A673 (cell line): ENCODE measurements around the gene CAMKK2. TPM values are rescaled to one million over a fixed set of nuclear protein-coding genes. Genes with fewer than 3 reads are reported as not detected.

ENCODE experiments used
- BruUV-seq: library from RNA; stranded (reverse); fragments of 400-500 nt; replicated peaks from 2 replicates; lab custom pipeline; 2021; lab: Mats Ljungman, UMichigan
- CTCF ChIA-PET: fragments of 300-600 bp; sonication (Branson Sonifier 250); formaldehyde crosslinking; loops from one replicate; lab custom pipeline; 2022; ENCODE audit warnings: antibody characterized with exemption; lab: Charles Lee
- POLR2A ChIA-PET: fragments of 300-600 bp; sonication (Branson Sonifier 250); formaldehyde crosslinking; loops from one replicate; lab custom pipeline; 2022; ENCODE audit warnings: antibody characterized with exemption; ENCODE audit not compliant: low non-redundant PET; lab: Charles Lee
- DNase-seq: peaks from one replicate; pipeline ENCODE4 v3.0.0-alpha.2; 2015; ENCODE audit warnings: low spot score
- H3K27ac ChIP-seq: fragments of 200-600 bp; sonication (generic); 2 replicates; pipeline ENCODE4 v1.5.1; 2016; ENCODE audit warnings: mixed run types, low read depth, mild to moderate bottlenecking, mixed read lengths, antibody characterized with exemption, low read length; ENCODE audit not compliant: poor library complexity, severe bottlenecking
- H3K27me3 ChIP-seq: fragments of 200-600 bp; sonication (generic); replicated peaks from 2 replicates; pipeline ENCODE4 v1.6.1; 2017; ENCODE audit warnings: mixed run types, low read depth, mild to moderate bottlenecking, mixed read lengths, antibody characterized with exemption, low read length; ENCODE audit not compliant: insufficient read depth, poor library complexity
- H3K36me3 ChIP-seq: fragments of 200-600 bp; sonication (generic); 2 replicates; pipeline ENCODE4 v1.6.1; 2016; ENCODE audit warnings: mixed run types, mild to moderate bottlenecking, mixed read lengths, antibody characterized with exemption, low read length; ENCODE audit not compliant: insufficient read depth, poor library complexity, severe bottlenecking
- H3K4me1 ChIP-seq: fragments of 200-600 bp; sonication (generic); 2 replicates; pipeline ENCODE4 v1.6.1; 2017; ENCODE audit warnings: mixed run types, mild to moderate bottlenecking, mixed read lengths, antibody characterized with exemption, low read length; ENCODE audit not compliant: insufficient read depth, poor library complexity, severe bottlenecking
- H3K4me3 ChIP-seq: fragments of 200-600 bp; sonication (generic); 2 replicates; pipeline ENCODE4 v1.5.1; 2016; ENCODE audit warnings: low read depth, mixed run types, mild to moderate bottlenecking, mixed read lengths, low read length; ENCODE audit not compliant: poor library complexity, severe bottlenecking
- H3K9me3 ChIP-seq: fragments of 200-600 bp; sonication (generic); 2 replicates; pipeline ENCODE4 v1.6.1; 2016; ENCODE audit warnings: mixed run types, low read depth, mild to moderate bottlenecking, mixed read lengths, antibody characterized with exemption, low read length; ENCODE audit not compliant: poor library complexity, severe bottlenecking
- EZH2 ChIP-seq: fragments of 200-600 bp; sonication (generic); IDR thresholded peaks from 2 replicates; pipeline ENCODE4 v1.6.1; 2017; ENCODE audit warnings: borderline replicate concordance, low read depth, mild to moderate bottlenecking, mixed read lengths, antibody characterized with exemption, low read length; ENCODE audit not compliant: poor library complexity, severe bottlenecking
- intact Hi-C: fragments of 100-400 bp; cut with micrococcal nuclease; formaldehyde crosslinking; loops from one replicate; pipeline ENCODE4 v1.10.0; 2022; ENCODE audit not compliant: unreplicated experiment
- total RNA-seq: library from RNA; stranded (reverse); gene quantifications from 2 replicates; pipeline ENCODE4 v1.2.3, GENCODE V29; 2021
- TF ChIP-seq, protein P1 (sequence below): fragments of 300-800, 200-600 bp; sonication (generic); conservative IDR thresholded peaks from 2 replicates; pipeline ENCODE4 v1.5.1; 2017; ENCODE audit warnings: low read depth, mild to moderate bottlenecking, antibody characterized with exemption, low read length, moderate library complexity, mixed read lengths

The CAMKK2 gene
- total RNA-seq, 1 experiment from 2014 or later: 33.0 TPM

DNA sequence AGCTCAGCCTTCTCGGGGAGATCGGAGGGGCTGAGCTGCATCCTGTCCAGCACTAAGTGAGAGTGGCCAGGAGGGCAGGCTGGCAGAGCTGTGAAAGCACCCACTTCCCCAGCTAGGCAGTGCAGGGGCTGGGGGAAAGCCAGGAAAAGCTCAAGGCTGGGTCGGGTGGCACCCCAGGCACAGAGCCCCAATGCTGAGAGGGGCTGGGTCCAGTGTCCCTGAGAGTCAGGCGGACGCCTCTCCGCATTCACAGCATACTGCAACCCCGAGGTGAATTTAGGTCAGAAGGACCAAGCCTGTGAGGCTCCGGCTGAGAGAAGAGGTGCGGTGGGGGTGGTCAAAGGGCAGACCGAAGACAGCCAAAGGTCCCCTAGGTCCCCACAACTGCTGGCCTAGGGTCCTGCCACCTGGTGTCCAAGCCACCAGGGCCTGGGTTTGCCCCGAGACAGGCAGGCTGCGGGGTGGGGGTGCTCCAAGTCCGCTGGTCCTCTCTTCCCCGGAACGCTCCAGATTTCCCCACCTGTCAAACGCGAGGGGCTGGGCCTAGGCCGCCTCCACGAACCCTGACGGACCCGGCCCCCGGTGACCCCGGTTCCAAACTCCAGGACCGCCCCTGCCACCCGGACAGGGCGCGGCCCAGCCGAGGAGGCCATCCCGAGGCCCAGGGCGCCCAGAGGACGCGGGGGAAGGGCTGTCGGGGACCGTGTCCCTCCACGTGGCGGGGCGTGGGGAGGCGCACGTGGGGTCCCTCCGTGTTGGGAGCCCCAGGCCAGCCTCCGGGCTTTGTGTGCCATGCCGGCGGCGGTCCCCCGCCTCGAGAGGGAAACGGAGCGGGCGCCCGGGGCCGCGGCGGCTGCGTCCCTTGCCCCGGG lies 527 bp downstream of the CAMKK2 start:
- H3K9me3 ChIP-seq: no peaks in the 10 kb centered on the region
- intact Hi-C loops: no loop called here
- H3K4me3 ChIP-seq: peak overlapping the region; percentile 100
- H3K27ac ChIP-seq: peak overlapping the region; percentile 82
- no peaks in the 10 kb centered on the region for H3K27me3 ChIP-seq
- peaks cover 7% of the 10 kb centered on the region for H3K36me3 ChIP-seq
- ChIA-PET CTCF (no interaction called here), POLR2A (interaction anchor here (0.6 kb wide), 1 partner anchor 149 kb away, joined by 3 read pairs; no protein-coding TSS in a partner anchor)
- BruUV-seq: no TSS peak
- peaks cover 19% of the 10 kb centered on the region for H3K4me1 ChIP-seq
- TF ChIP-seq EZH2: no peak
- TF ChIP-seq, protein P1, sequence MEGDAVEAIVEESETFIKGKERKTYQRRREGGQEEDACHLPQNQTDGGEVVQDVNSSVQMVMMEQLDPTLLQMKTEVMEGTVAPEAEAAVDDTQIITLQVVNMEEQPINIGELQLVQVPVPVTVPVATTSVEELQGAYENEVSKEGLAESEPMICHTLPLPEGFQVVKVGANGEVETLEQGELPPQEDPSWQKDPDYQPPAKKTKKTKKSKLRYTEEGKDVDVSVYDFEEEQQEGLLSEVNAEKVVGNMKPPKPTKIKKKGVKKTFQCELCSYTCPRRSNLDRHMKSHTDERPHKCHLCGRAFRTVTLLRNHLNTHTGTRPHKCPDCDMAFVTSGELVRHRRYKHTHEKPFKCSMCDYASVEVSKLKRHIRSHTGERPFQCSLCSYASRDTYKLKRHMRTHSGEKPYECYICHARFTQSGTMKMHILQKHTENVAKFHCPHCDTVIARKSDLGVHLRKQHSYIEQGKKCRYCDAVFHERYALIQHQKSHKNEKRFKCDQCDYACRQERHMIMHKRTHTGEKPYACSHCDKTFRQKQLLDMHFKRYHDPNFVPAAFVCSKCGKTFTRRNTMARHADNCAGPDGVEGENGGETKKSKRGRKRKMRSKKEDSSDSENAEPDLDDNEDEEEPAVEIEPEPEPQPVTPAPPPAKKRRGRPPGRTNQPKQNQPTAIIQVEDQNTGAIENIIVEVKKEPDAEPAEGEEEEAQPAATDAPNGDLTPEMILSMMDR: no peak
- peak; percentile 16 for DNase-seq

DNA sequence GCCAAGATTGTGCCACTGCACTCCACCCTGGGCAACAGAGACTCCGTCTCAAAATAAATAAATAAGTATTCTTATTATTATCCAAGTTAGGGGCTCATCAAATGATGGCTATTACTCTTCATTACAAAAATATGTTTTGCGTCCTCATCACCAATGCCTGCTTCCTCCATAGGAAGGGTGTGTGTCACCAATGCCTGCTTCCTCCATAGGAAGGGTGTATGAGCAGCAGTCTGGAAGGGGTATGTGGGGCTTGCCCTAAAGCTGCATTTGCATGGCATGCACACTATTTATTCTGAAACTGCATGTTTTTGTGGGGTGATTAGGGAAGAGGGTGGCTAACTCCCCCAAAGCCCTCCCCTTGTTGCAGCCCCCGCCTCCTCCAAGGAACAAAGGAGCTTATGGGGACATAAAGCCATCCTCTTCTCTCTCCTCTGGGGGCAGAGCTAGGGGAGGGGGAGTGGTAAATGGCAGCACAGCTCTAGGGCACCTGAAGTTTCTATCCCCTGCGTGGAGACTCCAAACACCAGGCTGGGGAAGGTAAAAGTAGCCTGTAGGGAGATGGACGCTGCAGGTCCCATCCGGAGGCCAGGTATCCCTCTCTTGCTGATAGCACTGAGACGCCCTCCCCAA lies 1.3 kb downstream of the CAMKK2 start:
- no peaks in the 10 kb centered on the region for H3K9me3 ChIP-seq
- BruUV-seq: no TSS peak
- DNase-seq: peak; percentile 49
- ChIA-PET POLR2A (interaction anchor here (0.6 kb wide), 1 partner anchor 148 kb away, joined by 3 read pairs; no protein-coding TSS in a partner anchor), CTCF (interaction anchor here (0.6 kb wide), 1 partner anchor 18 kb away, joined by 8 read pairs; no protein-coding TSS in a partner anchor)
- H3K27ac ChIP-seq: peak overlapping the region; percentile 82
- H3K4me1 ChIP-seq: peaks cover 19% of the 10 kb centered on the region
- intact Hi-C loops: no loop called here
- peaks cover 7% of the 10 kb centered on the region for H3K36me3 ChIP-seq
- TF ChIP-seq, protein P1: no peak
- TF ChIP-seq EZH2: no peak
- H3K27me3 ChIP-seq: no peaks in the 10 kb centered on the region
- peak overlapping the region; percentile 100 for H3K4me3 ChIP-seq

DNA sequence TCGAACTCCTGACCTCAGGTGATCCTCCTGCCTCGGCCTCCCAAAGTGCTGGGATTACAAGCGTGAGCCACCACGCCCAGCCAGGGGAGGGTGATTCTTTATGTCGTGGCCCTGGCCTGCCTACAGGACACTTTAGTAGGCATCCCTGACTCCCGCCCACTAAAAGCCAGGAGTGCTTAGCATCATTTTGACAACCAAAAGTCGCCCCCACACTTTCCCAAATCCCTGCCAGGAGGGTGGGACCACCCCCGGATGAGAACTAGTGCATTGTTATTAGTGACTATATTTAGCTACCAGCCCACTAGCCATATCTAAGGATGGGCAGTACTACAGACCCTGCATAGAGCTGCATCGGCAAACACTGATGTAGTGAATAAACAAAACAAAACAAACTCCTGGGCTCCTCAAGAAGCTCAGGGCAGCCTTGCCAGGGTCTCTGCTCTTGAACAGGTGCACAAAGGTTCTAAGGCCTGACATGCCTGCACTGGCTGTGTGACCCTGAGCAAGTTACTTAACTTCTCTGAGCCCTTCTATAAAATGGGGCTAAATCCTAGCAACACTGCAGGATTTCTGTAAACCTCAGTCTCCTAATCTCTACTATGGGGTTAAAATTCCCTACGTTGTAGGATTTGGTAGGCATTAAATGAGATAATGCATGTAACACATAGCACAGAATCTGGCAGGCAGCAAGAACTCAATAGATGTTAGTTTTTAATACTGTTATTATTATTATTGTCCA lies 2.2 kb downstream of the CAMKK2 start:
- ChIA-PET CTCF (no interaction called here), POLR2A (no interaction called here)

More for the DNA sequence above, 2.2 kb downstream of the CAMKK2 start:
- peaks cover 19% of the 10 kb centered on the region for H3K4me1 ChIP-seq
- peaks cover 7% of the 10 kb centered on the region for H3K36me3 ChIP-seq
- no peak for DNase-seq
- H3K4me3 ChIP-seq: no peak overlapping the region
- no peak overlapping the region for H3K27ac ChIP-seq
- TF ChIP-seq, protein P1: no peak
- no peak for TF ChIP-seq EZH2
- BruUV-seq: TSS peak; percentile 25
- intact Hi-C loops: no loop called here
- no peaks in the 10 kb centered on the region for H3K27me3 ChIP-seq
- H3K9me3 ChIP-seq: no peaks in the 10 kb centered on the region
